Activated T-cell treated with anti-CD3 and anti-CD28 coated beads, Interleukin-2, amount 50 U/mL, for 1 hour (primary cell): ENCODE measurements around the gene ADSS1.

ENCODE experiments used
- DNase-seq: peaks from one replicate; pipeline ENCODE4 v3.0.0-alpha.2; 2020

The ADSS1 gene

DNA sequence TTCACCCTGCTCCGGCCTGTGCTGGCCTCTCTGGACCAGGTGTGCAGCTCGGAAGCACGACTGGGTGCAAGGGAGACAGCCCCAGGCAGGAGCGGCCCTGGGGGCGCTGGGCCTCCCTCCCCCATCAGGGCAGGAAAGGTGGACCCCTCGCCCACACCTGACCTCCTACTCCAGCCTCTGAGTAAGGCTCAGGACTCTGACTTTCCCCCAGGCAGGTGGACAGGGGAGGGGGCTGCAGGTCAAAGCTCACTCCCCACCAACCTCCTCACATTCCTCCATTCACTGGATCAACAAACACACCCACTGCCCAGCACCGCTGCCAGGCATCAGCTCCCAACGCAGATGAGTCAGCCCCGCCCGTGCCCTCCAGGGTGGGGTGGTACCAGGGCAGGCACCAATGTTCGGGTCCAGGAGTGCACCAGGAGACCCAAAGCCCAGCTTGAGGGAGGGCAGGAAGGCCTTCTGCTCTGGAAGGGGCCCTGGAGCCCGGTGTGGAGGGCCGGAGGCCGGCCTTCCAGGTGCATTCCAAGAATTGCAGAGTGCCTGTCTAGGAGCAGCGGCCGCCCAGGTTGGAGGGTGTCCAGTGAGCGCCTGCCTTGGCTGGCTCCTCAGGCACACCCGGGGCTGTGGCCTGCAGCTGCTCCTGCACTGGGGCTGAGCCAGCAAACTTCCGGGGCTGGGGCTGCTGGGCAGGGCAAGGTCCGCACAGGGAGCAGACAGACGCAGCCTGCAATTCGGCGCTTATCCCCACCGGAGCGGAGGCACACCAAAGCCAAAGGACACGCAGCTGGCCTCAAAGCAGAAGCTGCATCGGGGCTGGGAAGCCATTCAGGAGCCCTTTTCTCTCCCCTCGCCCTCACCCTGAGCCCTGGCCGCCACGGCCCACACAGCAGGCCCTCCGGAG is 36.2 kb upstream of the ADSS1 start:
- no peak for DNase-seq

DNA sequence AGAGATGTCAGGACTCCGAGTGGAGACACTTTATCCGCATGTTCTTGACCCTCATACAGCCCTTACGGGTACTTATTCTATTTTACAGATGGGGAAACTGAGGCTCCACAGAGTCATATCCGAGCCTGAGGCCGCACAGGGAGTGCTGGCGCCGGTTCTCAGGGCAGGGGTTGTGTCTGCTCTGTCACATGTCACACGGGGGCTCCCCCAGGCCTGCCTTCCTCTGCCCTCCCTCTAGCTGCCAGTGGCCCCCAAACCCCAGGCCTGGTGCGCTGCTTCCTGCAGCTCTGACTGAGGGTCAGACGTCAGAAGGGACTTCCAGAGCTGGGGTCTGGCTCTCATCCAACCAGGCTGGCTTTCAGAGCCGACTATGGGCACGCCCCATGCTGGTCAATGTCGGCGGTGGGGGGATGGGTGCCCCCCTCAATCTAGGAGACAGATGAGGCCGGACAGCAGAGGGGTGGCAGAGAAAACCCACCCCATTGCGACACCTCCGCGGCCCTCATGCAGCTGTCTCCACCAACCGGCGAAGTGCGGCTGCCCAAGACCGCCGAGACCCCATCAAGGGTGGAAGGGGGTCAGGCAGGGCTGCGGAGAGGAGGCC is 35.4 kb upstream of the ADSS1 start:
- DNase-seq: no peak

DNA sequence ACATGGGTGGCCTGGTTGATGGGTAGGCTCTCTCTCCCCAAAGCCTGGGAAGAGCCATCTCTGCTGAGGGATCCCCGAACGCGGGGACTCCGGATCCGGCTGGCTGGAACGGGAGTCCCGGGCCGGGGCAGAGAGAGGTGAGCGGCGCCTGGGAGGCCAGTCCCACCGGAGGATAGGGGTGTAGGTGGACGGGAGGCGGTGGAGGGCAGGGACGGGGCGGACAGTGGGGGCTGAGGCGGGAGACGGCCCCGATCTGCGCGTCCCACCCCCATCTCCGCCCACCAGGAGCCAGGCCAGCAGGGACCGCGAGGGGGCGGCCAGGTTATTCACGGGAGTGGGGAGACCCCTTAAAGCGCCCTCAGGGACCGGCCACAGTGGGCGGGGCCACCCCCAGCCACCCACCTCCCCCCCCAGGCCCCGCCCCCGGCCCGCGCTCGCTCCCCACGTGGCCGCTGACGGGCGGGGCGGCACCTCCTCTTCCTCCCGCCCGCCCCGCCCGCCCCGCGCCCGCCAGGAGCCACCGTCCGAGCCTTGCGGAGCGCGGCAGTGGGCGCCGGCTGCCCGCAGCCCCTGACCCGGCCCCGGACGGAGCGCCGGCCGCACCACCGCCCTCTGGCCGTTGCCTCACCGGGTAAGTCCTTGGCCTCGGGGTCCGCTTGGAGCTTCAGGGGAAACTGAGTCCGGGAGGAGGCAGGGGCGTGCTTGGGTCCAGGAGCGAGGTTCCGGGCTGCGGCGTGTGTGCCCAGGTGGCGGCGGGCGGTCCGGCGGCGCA is 34.7 kb upstream of the ADSS1 start, which contains the start of gene INF2:
TSS of gene INF2 (plus strand) at position 510 of the 772 bp plus-strand sequence. CDS start 11,748 bp downstream, outside the sequence.
- DNase-seq: peak; percentile 61

DNA sequence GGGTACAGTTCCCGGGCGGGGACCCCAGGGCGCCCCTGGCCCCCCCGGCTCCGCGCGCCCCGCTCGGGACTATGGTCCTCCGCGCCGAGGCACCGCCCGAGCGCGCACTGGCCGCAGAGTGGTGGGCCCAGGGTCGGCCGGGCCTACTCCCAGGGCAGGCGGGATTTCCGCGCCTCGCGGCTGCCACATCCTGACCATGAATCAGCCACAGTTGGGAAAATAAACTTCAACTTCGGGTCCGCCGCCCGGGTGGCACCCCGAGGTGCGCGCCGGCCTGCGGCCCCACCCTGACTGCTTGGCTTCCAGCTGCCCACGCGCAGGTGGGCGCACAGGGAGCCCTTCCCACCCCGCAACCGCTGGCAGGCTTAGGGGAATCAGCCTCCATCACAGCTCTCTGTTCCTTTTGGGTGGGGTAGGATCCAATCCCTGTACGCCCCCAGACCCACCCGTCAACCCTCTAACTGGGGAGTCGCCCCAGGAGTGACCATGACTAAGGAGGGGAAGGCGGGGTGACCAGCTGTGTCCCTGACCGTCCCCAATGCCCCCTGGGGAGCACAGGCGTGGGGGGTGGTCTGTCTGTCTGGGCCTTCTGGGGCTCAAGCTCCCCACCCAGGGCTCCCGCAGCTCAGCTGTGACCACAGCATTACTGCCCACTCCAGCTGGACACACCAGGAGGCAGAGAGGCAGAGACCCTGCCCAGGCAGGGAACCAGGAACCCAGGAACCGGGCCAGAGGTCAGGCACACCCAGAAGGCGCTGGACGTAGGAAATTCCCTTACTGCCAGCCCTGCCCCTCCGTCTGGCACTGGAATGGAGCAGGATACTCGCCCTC is 33.9 kb upstream of the ADSS1 start:
- DNase-seq: peak; percentile 41

DNA sequence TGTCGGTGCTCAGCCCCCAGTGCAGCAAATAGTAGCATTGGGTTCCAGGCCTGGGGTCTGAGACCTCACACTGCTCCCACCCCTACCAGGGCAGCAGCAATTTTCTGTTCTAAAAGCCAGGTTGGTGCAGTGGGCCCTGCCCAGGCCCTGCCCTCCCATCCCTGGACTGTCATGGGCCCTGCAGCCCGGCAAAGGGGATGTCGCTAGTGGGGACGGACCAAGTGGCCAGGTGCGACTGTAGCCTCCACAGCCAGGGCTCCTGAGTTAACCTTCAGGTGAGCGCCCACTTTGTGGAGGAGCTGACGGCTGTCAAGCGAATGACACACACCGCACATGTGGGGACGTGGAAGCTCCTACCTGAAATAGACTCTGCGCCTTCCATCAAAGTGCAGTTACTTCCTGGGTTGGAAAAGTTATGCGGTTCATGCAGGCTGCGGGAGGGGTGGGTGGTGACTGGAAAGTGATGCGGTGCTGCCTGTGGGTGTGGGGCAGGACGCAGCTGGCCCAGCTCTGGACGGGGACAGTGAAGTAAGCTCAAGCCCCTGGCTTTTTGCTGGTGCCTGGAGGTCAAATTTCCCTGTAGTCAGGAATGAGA is 33.1 kb upstream of the ADSS1 start:
- no peak for DNase-seq

DNA sequence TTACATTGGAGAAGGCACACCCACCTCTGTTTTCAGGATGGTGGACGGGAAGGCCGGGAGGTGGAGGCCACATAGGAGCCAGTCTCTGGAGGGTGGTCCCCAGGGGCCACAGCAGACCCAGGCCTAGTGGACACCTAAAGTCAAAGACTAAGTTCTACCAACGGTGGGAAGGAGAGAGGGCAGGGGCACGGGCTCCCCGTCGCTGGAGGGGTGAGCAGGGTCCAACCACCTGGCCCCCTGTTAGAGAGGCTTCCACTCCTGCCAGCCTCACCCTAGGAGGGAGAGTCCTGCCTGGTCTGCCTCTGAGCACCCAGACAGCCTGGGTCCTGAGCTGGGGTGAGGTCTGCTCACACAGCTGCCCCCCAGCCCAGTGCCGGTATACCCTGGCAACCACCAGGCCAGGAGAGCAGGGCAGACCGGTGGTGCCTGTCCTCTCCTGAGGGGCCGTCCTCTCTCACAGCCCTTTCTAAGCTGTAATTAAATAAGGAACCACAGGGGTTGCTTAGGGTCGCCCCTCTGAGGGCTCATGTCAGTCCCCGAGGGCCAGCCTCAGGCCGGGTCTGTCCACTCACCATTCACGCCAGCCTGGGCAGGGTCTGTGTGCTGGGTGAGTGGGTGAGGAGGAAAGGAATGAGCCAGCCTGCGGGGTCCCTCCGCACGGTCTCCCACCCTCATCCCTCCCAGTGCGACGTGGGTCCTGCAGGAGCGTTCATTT is 32.3 kb upstream of the ADSS1 start:
- DNase-seq: no peak

DNA sequence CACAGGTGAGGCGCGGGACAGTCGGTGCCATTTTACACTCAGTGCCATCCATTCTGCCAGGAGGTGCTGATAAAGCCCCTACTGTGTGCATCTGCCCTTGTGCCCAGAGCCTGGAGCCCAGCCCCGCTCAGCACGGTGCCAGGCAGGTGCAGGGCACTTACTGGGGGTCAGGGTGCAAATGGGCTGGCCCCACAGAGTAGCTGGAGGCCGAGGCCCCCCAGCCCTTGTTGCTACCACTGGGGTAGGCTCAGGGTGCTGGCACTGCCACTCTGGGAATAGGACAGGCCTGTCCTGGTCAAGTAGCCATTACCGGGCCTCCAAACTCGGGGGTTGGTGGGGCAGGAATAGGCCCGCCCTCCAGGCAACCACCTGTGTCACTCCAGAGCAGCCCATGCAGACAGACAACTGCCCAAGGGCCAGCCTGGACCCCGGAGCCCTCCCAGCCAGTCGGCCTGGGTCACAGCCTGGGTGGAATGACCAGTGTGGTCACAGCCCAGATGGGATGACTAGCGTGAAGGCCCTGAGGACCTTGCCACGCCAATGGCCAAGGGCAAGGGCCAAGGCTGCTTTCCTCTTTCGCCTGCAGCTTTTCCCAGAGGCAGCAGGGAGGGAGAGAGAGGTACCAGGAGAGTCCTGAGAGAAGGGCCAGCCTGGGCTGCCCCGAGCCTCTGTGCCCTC is 31.6 kb upstream of the ADSS1 start:
- DNase-seq: no peak

DNA sequence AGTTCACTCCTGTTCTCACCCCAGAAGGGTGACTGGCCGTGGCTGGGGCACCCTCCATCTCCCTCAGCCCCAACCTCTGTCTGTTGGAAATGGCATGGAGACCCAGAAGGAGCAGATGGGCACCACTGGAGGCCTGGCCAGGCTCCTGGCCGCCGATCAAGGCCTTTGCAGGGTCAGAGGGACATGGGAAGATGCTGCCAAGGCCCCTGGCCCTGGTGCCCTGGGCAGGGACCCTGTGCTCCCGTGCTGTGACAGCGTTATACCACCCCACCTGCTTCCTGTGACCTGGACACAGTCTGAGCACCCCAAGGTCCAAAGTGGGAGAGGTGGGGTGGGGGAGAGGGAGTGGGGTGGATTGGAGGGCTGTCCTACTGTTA is 31.1 kb upstream of the ADSS1 start:
- no peak for DNase-seq

DNA sequence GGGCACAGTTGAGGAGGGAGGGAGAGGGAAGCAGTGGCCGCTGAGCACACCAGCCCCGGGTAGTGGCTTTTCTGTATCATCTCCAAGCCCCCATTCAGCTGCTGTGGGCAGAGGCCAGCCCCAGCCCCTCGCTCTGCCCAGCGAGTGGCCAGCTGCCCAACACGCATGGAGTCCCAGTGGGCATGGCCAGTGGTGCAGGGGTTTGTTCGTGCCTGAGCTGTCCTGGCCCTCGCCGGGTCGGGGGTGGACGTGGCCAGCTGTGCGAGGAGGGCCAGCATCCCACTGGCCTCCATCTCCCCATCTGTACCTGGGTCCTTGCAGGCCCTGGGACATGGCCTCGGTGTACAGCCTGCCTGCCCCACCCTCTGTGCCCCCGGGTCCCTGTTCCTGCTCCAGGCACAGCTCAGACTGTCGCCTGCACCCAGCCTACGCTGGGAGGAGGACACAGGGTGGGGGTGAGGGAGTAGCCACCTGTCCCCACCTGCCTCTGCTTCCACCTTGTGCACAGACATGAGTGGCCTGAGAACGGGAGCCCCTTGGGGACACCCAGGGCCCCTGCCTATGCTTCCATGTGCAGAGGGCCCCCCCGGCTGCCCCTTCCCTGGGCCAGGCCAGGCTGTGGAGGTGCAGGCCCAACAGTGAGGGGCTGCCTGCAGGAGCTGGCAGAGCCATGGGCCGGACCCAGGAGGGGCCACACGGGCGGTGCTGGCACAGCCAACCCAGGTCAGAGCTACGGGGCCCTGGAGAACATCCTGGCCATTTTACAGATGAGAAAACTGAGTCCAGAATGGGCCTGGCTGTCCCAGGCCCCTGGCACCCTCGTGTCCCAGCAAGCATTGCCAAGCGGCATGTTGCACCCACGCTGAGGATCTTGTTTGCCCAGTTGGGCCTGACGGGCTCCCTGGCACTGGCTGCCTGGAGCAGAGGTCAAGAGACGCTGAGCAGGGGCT is 30.3 kb upstream of the ADSS1 start:
- DNase-seq: no peak

DNA sequence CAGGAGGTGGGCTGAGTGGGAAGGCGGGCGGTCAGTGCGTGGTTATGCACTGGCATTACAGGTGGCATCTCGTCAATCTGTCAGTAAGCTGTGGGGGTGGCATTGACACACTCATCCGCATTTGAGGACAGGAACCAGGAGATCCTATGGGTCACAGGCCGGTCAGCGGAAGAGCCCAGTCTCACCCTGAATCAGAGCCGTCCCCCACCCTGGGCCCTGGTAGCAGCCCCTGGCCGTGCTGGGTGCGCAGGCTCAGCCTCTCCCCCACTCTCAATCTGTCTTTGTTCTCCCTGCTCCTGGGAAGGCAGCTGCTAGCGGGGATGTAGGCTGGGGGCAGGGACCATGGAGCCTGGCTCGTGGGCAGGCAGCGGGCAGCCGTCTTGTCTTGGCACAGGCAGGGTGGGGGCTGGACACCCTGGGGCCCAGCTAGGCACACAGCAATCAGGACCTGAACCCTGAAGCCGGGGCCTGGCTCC is 29.5 kb upstream of the ADSS1 start:
- DNase-seq: no peak

DNA sequence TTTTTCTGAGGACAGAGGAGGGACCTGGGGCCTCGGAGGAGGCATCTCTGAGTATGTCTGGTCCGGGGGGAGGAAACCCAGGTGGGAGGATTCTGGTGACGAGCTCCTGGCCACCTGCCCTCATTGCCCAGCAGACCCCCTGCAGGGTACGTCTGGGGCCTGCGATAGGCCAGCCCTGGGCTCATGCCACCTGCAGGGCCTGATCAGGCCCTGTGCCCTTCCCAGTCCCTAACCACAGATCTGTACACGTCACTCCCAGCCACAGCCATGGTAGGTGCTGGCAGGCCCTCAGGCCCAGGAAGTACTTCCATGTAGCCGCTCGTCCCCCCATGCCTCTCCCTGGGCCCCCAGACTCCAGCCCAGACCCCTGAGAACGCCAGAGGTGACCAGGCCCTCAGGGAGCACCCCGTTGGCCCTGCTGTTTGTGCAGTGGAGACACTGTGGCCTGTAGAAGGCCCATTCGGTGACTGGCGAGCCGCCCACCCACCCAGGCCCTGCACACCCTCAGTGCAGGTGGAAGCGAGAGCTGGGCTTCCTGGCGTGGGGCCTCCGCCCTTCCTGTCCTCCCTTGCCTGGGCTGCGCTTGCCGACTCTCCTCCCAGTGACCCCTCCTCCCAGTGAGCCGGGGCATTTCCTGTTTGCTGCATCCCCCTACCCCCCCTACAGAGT is 28.9 kb upstream of the ADSS1 start:
- peak; percentile 54 for DNase-seq

DNA sequence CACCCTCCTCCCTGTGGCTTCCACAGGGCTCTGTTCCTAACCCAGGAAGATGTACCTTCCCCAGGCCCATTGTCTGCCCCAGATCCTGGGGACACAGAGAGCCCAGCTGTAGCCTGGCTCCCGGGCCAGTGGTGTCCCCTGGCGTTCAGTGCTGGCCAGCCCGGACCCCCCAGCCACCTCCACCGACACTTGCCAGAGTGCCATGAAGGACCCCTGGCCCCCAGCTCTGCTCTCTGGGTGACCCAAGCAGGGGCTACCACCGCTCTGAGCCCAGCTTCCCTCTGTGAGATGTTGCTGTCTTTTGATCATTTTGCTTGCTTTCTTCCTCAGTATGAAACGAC is 28.4 kb upstream of the ADSS1 start:
- no peak for DNase-seq

DNA sequence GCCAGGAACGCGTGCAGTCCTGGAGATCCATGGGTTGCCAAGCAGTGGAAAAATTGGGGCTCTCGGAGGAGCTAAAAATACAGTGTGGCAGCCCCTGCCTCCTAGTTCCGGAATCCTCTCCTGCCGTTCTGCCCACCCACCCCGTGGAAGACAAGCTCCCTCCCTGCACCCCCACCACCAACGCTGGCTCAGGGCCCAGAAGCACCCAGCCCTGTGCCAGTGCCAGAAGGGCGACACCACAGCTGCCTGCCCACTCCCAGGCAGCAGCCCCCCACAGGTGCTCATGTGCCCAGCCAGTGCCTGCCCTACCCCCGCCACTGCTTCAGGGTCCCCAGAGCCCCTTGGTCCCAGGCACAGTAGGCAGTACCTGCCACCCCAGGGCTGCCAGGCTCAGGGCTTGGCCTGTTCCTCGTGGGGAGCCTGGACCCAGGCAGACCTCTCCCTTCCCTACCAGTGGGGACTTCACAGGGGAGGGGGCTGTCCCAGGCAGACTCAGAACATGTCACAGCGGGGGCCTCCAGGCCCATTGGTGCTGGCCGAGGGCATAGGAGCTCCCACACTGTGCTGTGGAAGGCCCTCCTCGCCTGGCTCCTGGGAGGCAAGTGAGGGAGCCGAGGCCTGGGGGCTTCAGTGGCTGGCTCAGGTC is 27.2 kb upstream of the ADSS1 start:
- DNase-seq: no peak

DNA sequence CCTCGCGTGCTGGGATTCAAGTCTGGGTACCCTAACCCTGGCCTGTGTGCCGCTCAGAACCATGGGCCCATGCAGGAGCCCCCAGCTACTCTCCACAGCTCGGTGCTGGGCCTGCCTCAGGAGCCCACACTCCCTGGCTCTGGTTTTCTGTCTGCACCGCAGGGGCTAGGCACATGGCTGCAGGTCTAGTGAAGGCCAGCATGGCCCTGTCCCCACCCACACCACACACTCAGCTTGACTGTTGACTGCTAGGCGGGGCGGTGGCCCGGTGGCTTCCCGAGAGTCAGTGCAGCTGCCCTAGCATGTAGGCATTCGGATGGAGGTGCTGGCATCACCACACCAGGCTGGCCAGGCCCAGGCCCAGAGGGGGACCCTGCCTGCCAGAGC is 26.7 kb upstream of the ADSS1 start:
- no peak for DNase-seq

DNA sequence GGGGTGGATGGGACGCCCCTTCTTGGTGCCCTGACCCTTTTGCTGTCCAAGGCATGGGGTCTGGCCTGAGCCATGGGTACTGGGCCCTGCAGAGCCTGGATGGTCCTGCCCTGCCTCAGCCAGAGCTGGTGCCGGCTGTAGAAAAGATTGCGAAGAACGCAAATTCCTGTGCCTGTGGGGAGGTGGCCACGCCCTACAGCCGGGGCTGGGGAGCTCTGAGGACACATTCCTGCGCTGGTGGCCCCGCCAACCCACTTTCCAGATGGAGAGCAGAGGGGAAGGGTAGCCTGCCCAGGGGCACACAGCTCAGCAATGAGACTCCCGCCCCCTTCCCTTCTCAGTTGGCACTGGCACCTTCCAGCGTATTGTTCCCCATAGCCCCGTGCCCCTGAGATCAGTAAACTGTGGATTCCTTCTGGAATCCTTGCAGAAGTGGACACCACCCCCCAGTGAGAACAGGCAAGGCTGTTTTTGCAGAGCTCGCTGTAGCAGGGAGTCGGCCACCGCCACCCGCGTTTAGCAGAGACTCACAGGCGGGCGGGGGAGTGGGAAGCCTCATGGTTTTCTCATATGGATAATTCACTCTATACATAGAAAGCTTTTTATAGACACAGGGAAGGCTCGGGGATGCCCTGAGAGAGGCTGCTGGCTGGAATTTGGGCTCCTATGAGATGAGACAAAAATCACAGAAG is 26.0 kb upstream of the ADSS1 start:
- no peak for DNase-seq

DNA sequence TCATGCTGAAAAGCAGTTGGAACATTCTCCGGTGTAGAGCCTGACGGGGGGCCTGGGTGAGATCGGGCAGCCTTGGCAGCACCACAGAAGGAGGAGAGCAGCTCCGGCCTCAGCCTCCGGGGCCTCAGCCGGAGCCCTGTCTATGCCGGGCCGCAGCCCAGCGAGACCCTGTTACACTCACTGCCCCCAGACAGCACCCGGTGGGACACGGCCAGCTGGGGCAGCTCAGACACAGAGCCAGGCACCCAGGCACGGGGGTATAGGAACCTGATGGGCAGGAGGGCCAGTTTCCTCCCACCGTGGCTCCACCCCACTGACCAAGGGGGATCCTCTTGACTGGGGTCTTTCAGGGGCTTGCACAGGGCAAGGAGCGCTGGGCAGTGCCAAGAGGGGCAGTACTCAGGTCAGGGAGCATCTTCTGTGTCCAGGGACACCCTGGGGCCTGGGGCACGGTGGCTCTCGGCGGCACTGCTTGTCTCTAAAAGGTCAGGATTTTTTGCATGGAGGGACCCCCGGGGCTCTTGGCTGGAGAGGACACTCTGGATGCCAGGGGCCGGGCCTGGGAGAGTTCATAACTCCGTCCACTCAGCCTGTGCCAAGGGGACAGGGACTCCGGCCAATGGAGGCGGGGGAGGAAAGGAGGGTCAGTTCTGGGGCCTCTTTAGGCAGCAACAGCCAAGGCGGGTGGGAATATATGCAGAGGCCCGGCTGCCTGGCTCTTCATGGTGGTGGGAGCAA is 25.2 kb upstream of the ADSS1 start:
- no peak for DNase-seq

DNA sequence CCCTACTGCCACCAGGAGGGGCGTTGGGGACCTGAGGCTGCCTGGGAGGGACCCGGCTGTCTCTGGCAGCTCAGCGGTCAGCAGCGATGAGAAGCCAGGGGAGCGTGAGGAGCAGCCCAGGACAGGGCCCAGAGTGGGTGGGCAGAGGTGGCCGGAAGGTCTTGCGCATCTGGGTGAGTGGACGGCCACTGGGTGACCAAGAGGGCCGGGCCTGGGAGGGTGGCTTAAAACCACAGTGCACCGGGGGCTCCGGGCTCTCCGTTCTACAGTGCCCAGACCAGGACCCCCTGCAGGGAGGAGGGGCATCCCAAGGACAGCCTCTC is 24.6 kb upstream of the ADSS1 start:
- DNase-seq: no peak
